Breast epithelium (tissue), 3 donors: ENCODE measurements around the gene VANGL1.

Experiments
- CTCF ChIP-seq, 3 donors: fragments of 450-650 bp; IDR thresholded peaks; one replicate each; pipeline ENCODE4 v1.5.1; 2016 to 2017; ENCODE audit warnings: antibody characterized with exemption in 3 of 3, mild to moderate bottlenecking in 3 of 3, moderate library complexity in 3 of 3
- POLR2A ChIP-seq: fragments of 450-650 bp; IDR thresholded peaks from one replicate; pipeline ENCODE4 v1.6.1; 2016; ENCODE audit warnings: antibody characterized with exemption, mild to moderate bottlenecking, moderate library complexity

DNA sequence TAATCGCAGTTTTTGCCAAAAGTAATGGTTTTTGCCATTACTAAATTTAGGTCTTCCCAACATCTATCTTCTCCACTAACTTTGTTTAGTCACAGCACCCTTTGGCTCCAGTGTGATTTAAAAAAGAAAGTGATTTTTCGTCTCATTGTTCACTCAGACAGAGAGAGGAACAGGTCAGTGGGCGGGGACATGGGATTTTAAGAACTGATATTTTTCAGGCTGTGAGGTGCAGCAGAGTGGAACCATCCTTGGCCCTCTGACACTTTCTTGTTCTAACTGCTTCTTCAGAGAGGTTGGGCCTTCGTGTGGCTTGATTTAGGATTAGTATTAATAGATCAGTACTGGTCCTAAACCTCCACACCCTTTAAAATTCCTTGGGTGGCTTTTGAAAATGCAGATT is 88.0 kb downstream of the VANGL1 start:
- no peak for TF ChIP-seq CTCF (IDR thresholded peaks at IDR 0.05)
- no peak for TF ChIP-seq POLR2A
